ENCODE results near the gene UBXN2A.

Gene UBXN2A

GRCh38 chr2:24007693-24008092, 67.4 kb downstream of the UBXN2A start:
- no peak for DNase-seq (ENCODE audit: low spot score)
- Histone ChIP-seq H3K4me3 (no peak overlapping the region), H3K27ac (no peak overlapping the region)
- TF ChIP-seq, protein P1, sequence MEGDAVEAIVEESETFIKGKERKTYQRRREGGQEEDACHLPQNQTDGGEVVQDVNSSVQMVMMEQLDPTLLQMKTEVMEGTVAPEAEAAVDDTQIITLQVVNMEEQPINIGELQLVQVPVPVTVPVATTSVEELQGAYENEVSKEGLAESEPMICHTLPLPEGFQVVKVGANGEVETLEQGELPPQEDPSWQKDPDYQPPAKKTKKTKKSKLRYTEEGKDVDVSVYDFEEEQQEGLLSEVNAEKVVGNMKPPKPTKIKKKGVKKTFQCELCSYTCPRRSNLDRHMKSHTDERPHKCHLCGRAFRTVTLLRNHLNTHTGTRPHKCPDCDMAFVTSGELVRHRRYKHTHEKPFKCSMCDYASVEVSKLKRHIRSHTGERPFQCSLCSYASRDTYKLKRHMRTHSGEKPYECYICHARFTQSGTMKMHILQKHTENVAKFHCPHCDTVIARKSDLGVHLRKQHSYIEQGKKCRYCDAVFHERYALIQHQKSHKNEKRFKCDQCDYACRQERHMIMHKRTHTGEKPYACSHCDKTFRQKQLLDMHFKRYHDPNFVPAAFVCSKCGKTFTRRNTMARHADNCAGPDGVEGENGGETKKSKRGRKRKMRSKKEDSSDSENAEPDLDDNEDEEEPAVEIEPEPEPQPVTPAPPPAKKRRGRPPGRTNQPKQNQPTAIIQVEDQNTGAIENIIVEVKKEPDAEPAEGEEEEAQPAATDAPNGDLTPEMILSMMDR (IDR thresholded peaks at IDR 0.05), result no peak

DNA sequence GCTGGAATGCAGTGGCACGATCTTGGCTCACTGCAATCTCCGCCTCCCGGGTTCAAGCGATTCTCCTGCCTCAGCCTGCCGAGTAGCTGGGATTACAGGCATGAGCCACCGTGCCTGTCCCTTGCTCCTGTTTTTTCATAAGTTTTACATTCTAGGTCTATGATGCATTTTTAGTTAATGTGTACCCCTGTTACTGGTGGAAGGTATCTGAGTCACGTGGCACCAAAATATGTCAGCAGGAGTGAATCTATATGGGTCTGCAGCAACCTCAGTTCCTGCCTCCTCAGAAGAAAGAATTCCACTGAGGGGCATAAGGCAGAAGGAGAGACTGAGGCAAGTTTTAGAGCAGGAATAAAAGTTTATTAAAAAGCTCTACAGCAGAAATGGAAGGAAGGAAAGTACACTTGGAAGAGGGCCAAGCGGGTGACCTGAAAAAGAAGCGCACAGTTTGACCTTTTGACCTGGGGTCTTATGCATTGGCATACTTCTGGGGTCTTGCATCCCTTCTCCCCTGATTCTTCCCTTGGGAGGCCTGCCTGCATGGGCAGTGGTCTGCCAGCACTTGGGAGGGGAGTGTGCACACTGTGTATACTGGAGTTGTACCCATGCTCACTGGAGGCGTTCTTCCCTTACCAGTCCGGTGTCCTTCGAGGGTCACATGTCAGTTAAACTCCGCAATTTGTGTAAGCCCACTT, 68.6 kb downstream of the UBXN2A start:
- no peak for DNase-seq (ENCODE audit: low spot score)
- TF ChIP-seq, protein P1 (IDR thresholded peaks at IDR 0.05), result no peak
- Histone ChIP-seq H3K4me3 (no peak overlapping the region), H3K27ac (no peak overlapping the region)

DNA sequence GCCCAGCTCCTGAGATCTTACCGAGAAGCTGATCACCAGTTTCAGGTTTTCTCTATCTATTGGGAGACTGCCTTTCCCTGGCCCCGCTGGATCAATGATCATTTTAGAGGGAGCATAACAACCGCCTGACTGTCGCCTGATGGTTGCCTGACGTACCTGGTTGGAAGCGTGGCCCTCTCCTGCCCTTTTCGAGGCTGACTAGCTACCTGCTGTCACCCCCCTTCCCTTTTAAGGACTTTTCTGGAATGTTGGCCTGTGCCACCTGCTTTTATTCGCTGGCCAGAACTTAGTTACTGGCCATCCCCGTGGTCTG, 69.1 kb downstream of the UBXN2A start:
- H3K4me3 ChIP-seq, result peak overlapping the region; percentile 67
- no peak overlapping the region for H3K27ac ChIP-seq
- TF ChIP-seq, protein P1 (IDR thresholded peaks at IDR 0.05), result no peak
- DNase-seq (ENCODE audit: low spot score), result no peak

- Histone ChIP-seq H3K27ac (no peak within 1 kb of the TSS), H3K4me3 (peak within 1 kb of the TSS; percentile 67)
- DNase-seq (ENCODE audit: low spot score), result no peak
- TF ChIP-seq, protein P1 (IDR thresholded peaks at IDR 0.05), result no peak
Measured at GRCh38 chr2:24009680-24010476, 69.6 kb downstream of the UBXN2A start, which contains the start of gene MFSD2B. MFSD2B (plus strand) TSS chr2:24010085; CDS start chr2:24010097, 12 bp downstream.

- no peak for DNase-seq (ENCODE audit: low spot score)
- Histone ChIP-seq H3K27ac (no peak overlapping the region), H3K4me3 (peak overlapping the region; percentile 67)
- TF ChIP-seq, protein P1 (IDR thresholded peaks at IDR 0.05), result no peak
Measured at GRCh38 chr2:24010477-24011249, 70.4 kb downstream of the UBXN2A start.

- Histone ChIP-seq H3K27ac (no peak overlapping the region), H3K4me3 (no peak overlapping the region)
- DNase-seq (ENCODE audit: low spot score), result no peak
- TF ChIP-seq, protein P1 (IDR thresholded peaks at IDR 0.05), result no peak
Measured at GRCh38 chr2:24011250-24012104, 71.2 kb downstream of the UBXN2A start.

Data from coronary artery (tissue), 2 donors.